ENCODE results near the gene NAA16.
"Not testable (repeated sequence)": the region's sequence is repeated elsewhere in the genome, so short reads cannot be mapped to it uniquely, and the experiment has no call there.

GRCh38 chr13:41279156-41279555 is 31.9 kb upstream of the NAA16 start:
- not testable (repeated sequence) for TF ChIP-seq CTCF (conservative IDR thresholded peaks at IDR 0.05; ENCODE audit: low read depth, low read length); EZH2phosphoT487 (IDR thresholded peaks at IDR 0.05; ENCODE audit: borderline replicate concordance, low read length); EZH2 (IDR thresholded peaks at IDR 0.05; ENCODE audit: low read length, unreplicated experiment)
